ENCODE measurements around the gene PCBP4.
"Not testable (repeated sequence)": the region's sequence is repeated elsewhere in the genome, so short reads cannot be mapped to it uniquely, and the experiment has no call there.

Gene PCBP4

GRCh38 chr3:51928981-51929380, 38.3 kb downstream of the PCBP4 start:
- not testable (repeated sequence) for DNase-seq

- DNase-seq: no peak
These were observed 38.8 kb downstream of the PCBP4 start for GRCh38 chr3:51928438-51928837.

- DNase-seq: no peak
These were observed 39.9 kb downstream of the PCBP4 start for GRCh38 chr3:51927061-51927977.

DNA sequence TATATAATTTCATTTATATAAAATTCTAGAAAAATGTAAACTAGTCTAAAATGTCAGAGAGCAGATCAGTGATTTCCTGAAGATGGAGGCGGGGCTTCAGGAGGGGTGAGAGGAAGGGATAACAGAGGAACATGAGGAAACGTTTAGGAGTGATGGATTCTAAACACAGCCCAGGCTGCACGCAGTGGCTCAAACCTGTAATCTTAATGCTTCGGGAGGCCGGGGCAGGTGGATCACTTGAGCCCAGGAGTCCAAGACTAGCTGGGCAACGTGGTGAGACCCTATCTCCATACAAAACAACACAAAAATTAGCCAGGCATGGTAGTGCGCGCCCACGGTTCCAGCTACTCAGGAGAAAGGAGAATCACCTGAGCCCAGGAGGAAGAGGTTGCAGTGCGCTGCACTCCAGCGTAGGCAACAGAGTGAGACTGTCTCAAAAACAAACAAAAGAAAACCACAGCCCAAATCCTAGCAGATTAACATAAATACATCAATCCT, 46.1 kb downstream of the PCBP4 start:
- no peak for DNase-seq

- no peak for DNase-seq
These were observed 50.8 kb downstream of the PCBP4 start for GRCh38 chr3:51916418-51916817.

- DNase-seq: no peak
These were observed 59.2 kb downstream of the PCBP4 start for GRCh38 chr3:51908026-51908425.

Data from anterior cingulate cortex (tissue), 58 donors.